ENCODE data around the gene PAIP2B.
"Not testable (repeated sequence)": the region's sequence is repeated elsewhere in the genome, so short reads cannot be mapped to it uniquely, and the experiment has no call there.

The PAIP2B gene

DNA sequence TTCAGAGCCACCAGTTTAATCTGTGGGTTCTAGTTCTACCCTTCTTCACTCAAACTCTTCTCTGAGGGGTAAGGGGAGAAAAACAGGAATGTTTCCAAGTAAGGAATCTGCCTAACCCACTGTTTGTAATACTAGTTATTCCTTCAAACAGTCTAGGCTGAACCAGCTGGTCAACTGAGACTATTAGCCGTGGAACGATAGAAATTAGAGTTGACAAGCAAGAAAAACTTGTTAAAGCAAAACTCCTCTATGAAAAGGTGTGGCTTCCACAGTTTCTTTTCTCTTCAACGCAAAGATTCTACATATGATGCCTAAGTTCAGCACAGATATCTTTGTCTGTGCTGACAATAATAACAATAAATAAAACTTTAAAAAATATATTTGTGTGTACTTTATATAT, 11.5 kb downstream of the PAIP2B start:
- no peak for DNase-seq

DNA sequence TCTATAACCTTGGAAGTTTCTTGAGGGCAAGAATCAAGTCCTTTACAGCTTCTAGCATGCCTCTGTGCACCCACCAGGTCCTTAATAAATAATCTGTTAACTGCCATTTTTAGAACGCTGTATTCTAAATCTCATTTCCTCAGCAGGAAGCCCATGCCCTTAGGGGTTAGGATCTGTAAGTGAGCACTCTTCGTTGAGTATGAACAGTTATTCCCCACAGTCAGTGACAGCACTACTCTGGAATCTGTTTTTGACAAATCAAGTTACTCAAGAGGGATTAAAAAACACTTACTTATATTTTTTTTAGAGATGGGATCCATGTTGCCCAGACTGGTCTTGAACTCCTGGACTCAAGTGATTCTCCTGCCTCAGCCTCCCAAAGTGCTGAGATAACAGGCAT, 14.6 kb downstream of the PAIP2B start:
- no peak for DNase-seq

DNA sequence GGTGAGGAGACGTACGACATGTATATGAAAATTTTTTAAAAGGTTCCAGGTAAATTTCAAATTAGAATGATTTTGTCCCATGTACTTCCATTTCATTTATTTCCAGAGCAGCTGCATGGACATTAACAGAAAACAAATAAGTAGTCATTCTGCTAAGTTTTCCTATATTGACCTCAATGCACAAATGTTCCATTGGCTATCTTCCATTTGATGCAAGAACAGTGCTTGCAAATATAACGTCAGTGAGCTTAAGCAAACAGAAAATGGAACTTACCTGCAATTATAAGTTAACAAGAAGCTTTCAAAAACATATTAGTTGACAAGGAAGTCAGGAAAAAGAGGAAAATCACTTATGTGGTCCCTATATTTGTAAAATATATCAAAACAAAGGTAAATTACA, 16.6 kb downstream of the PAIP2B start:
- DNase-seq: no peak

DNA sequence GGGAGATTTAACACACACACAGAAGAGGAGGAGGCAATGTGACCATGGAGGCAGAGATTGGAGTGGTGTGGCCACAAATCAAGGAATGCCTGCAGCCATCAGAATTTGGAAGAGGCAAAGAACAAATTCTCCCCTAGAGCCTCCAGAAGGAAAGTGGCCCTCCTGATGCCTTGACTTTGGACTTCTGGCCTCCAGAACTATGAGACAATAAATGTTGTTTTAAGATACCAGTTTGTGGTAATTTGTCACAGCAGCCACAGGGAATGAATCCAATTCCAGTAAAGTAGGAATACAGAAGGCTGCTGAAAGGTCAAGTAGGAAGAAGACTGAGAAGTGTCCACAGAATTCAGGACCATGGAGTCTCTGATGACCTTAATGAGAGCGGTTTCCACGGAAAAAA, 18.1 kb downstream of the PAIP2B start:
- DNase-seq: no peak

DNA sequence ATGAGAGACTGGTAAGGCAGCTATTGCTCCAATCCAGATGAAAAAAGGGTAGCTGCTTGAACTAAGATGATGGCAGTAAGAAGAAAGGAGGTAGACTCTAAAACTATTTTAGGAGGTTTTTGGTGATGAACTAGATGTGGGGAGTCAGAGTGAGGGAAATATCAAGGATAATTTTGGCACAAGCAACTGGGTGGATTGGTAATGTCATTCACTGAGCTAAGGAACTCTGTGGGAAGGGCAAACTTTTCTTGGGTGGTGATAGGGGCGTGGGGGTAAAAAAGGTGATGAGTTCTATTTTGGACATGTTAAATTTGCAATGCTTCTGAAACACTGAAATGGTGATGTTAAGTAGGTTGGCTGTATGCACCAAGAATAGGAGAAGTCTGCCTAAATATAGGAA, 19.3 kb downstream of the PAIP2B start:
- DNase-seq: no peak

DNA sequence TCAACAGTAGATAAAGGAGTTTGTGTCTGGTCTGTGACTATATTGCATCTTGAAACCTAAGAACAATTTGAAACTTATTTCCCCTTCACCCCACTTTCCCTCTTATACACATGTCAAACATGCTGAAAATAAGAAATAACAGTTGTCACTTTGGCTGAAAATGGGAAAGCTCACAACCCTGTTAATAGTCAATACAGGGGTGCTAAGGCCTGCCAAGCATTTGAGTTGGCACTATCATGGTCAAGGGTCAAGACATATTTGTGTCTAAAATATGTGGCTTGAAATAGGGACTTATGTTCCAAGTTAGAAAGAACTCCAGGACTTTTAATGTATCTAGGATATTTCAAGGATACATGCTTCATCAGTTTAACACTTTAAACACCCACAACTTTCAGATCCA, 20.6 kb downstream of the PAIP2B start:
- DNase-seq: no peak

DNA sequence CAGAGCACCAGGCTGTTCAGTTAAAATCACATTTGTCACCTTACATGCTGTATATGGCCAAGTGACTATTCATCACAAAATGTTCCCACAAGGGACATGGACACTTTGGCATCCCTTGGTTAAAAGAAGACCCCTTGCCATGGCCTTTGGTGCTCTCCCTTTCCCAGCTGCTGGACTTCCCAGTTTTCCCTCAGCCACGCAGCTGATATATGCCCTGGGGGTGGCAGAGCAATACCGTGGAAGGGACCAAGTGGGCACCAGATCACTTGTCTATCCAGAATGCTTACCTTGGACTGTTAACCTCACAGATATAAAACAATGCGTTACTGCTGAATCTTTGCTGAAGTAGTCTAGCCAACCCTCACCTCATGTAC, 35.3 kb downstream of the PAIP2B start:
- no peak for DNase-seq

DNA sequence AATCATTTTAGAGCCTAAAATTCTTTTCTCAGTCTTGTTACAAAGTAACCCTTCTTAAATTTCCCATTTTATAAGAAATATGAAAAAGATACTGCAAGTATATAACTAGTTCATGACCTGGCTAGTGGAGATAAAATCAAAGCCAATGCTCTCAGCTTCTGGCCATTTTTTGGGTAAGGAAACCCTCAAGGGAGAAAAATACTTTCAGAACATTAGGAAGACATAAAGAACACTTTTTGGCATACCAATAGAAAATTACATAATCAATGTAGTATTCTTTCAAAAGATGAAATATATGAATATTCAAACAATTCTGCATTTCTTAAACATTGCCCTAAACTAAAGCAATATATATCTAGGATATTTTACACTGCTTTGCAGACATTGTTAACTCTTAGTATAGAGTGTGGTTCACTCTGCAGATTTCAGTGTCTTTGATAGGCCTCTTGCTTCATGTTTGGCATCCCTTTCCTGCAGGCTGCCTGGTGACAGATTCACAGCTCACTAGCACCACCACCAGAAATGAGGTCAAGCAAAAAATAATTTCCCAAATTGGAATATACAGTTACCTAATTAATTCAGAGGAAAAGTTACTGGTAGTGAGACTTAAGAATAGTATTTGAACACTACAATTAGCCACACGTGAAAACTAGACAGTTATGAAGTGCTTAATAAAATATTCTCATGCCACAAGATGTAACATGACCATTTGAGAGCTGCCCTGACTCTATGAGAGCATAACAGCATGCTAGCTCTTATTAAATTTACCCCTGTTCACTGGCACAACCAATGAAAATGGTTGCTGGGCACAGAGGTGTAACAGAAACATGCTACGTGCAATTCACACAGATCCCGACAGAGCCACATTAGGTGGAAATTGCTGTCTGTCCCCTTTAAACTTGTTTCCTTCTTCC, 36.0 kb downstream of the PAIP2B start:
- no peak for DNase-seq

DNA sequence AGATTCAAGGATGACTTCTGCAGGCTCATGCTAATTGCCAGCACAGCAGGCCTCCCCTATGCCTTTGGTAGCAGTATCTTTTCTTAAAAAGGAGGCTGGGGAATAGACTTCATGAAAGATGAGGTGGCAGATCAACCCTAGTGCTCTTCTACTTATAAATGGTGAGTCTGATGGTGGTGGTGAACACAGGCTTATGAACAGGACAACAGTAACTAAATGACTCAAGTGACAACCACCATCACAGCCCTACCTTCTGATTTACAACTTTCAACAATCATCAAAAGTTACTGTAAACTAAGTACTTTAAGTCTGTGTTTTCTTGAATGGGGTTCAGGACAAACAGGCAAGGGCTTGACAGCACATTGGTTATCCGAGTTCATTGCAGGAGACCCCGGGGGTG, 39.3 kb downstream of the PAIP2B start:
- DNase-seq: no peak

DNA sequence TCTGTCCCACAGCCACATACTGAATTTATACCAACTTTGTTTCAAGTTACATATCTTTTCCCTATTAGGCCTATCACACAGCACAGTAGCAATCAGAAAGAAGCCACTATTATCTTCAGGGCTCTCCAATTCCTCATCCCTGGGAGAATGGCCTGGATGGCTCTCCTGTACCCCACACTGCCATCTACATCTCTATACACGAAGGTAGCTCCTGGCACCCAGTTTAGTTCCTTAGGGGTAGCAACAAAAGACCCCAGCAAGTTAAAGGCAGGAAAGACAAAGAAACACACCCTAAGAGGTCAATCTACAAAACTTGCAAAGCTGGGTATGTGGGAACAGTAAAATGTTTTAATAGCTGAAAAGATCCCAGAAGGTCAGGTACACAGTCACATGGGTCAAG, 39.9 kb downstream of the PAIP2B start:
- no peak for DNase-seq

DNA sequence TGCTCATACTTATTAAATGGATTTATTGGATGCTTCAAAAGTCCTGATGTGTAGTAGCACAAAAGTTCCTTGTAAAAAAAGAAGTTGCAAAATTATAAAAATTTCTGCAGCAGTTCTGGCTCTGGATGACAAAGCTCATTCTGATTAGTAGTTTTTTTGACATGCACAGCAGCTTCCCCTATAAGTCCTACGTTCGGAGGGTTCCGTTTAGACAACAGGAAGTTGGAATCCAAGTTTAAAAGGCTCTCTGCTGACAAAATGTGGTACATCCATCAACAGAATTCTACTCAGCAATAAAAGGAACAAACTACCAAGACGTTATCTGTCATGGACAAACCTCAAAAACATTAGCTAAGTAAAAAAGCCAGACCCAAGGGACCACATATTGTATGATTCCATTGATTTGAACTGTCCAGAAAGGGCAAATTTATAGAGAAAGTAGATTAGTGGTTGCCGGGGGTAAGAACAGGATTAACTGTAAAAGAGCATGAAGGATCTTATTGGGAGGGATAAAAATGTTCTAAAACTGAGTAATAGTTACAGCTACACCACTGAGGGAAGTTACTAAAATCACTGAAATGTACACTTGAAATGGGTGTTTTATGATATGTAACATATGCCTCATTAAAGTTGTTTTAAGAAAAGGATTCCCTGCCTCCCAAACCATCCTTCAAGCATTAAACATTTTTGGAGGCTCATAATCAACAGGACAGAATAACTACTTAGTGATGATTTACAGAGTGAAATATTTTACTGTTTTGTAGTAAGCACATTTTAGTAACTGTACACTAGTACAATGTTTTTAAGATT, 43.4 kb downstream of the PAIP2B start:
- DNase-seq: not testable (repeated sequence)

DNA sequence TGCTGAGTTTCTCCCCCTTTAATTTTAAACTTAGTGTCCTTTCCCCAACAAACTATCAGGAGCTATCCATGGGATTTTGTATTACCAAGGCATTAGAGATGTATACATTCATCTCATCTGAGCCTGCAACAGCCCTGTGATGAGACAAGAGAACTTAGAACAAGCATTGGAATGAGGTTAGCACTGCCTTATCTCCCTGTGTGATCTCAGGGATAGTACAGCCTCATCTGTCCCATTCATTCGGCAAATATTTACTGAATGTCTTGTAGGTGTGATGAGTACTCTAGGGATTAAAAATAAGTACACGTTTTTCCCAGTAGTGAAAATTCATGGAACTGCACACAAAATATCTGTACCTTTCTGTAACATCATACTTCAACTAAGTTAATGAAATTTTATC, 45.6 kb downstream of the PAIP2B start:
- no peak for DNase-seq

DNA sequence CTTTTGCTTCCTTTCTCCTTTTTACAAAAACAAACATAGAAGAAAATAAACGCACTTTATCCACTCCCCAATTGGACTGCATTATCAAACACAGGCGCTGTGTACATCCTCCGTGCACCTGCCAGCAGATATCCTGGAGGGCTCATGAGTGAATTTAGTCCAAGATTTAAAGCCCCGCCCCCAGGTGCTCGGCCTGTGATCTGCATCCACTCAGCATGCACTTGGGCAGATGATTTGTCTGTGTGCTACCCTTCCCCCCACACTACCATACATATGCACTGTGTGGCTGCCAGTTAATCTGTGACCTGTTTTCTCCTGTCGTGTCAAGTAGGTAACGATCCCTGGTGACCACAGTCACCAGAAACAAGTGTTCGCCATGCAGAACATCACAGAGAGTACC, 48.1 kb downstream of the PAIP2B start:
- not testable (repeated sequence) for DNase-seq

DNA sequence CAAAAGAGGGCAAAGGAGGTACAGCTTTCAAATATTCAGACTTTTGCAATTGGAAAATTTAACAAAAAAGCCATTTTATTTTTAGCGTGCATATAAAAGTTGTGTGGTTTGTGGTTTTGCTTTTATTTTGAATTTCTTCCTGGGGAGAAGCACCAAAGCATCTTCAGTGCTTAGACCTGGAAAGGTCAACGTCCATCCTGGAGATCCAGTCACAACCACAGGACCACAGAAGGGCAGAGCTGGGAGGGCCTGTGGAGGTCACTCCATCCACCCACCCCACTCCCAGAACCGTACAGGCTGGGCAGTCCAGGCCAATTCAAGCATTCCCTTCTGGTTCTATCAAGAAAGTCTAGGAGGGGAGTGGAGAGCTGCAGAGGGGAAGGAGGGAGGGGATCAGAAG, 52.7 kb downstream of the PAIP2B start:
- DNase-seq: no peak

DNA sequence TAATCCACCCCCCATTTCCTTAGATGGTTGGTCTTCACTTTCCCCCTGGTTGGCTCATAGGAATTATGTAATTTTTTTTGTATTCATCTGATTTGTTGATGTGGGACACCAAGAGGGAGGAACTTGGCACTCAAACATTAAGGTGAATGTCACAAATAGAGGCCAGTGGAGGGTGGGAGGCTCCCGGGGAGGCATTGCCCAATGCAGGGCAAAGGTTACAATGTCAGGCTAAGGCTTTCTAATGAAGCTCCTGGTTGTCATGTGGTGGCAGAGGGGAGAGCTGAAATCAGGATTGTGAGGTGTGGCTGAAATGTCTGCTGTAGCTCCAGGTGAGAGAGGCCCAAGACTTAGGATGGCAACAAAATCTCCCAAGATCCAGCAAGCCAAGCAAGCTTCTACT, 53.8 kb downstream of the PAIP2B start:
- DNase-seq: no peak

DNA sequence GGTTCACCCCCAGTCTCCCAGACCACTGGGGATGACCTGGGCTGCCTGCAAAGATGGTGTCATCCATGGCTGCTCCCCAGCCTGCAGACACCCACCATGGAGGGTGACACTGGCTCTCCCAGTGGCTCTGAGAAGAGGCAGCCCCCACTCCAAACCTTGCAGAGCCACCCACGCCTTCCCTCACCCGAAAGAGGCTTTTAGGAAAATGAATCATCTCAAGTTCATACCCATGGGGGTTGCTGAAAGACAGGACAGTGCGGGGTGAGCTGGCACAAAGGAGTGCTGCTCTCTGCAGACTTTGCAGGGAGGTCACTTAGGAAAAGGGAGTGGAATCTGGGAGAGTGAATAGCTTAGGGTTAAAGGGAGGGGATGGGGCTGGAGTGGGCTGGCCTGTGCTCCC, 60.1 kb downstream of the PAIP2B start:
- DNase-seq: no peak

DNA sequence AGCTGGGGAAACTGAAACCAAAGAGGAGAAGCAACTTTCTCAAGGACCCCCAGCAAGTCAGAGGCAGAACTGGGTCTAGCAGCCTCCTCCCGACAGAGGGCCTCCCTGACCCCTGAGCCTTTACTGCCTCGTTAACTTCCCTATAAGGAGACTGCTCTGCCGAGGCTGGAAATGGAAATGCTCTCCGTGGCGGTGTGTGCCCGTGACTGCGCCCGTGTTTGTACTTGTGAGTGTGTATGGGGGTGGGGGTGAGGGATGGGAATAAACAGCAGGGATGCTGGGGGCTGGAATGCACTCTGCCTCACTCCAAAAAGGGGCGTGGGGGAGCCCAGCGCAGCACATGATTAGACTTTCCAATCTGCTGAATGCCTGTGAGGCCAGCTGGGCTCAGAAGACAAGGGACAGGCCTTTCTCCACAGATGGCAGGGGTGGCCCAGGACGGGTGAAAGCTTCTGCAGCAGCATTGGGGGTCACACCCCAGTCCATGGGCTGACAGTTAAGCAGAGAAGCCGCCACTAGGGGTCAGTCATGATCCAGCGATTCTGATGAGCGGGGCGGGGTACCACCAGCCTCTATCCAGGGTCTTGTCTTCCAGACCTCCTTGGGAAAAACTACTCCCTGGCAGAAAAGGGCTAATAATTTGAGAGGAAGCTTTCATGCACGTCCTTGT, 69.6 kb downstream of the PAIP2B start:
- DNase-seq: peak; percentile 8 to 32 (median 20)

DNA sequence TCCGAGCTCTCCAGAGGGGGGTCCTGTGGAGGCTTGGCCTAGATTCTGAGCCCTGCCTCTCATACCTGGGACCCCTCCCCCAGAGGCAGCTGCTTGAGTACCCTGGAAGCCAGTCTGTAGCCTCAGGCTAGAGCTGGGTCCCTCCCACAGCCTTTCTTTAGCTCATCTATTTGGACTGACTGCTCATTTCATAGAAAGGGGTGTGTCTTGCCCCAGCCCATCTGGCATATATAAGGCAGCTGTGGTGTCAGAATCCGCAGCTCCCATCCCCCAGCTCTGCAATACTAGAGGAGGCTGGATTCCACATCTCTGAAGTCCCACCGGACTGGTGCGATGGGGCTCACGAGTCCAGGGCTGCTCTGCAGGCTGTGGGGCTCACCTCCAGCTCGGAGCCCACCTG, 70.3 kb downstream of the PAIP2B start:
- DNase-seq: no peak

DNA sequence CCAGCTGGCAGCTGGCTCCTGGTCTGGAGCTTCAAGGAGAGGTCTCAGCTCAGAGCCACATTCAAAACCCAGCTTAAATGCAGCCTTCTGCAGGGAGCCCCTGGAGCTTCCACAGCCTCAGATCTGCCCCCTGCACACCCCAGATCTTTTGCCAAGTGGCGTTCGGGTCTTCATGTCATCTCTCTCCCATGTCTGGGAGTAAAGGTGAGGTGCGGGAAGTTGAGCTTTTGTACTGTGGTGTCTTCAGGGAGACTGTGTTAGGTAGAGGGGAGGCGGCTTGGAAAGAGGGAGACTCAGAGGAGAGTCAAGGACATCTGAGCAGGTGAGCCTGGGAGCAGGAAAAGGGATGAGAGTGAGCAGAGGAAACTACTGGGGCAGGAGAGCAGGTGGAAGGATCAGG, 71.1 kb downstream of the PAIP2B start:
- no peak for DNase-seq

DNA sequence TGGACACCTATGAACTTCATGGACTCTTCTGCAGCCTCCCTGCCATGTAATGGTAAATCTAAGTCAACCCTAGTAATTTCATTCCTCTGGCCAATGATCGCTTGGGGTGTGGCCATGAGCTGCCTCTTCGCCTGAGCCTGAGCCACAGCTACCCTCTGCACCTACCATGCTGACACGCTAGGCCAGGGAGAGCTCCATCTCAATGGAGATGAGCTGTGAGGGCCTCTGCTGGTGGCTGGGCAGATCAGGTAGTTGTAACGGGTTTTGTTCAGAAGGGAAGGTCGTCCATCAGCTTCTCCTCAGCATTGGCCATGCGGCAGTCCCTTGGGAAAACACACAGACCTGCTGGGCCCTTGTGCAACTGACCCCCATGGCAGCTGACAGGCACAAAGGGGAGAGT, 72.1 kb downstream of the PAIP2B start:
- DNase-seq: no peak

DNA sequence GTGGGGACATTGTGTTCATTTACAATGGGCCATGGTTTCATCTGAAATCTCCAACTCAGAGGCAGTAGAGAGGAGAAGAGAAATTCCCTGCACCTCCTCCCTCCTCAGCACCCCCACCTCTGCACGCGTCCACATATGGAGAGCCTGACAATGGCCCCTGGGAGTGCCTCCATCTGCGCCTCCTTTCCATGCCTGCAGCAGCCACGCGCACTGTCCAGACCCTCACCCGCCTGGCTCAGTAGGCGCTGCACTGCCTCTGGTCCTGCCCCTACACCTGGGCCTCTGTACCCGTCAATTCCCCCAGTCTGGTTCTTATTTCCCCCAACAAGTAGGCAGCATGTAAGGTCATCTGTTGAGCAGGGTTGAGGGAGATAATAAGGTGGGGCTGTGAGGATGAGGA, 72.6 kb downstream of the PAIP2B start:
- DNase-seq: no peak

DNA sequence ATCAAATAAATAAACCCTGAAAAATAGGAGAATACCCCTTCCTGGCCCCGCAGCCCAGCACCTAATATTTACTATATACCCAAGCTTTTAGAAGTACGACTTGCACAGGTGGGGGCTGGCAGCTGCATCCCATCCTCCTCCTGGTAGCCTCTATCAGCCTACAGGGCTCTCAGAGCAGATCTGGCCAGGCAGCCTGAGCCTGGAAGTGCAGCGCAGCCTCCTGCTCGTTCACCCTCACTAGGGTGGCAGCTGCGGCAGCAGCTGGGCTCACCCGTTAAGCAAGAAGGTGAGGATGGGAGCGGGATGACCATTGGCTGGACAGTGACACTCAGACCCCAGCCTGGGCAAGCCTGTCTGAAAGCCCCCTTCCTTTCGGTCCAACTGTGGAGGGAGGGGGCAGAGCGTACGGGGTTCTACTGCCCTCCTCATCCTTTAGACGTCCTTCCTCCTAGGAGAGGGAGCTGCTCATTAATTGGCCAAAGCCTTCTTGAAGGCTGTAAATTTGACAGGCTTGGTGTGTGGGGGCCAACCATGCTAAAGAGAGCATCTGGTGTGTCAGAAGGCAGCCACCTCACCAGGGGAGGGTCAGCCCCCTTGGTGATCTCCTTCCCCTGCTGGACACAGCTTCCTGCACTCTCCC, 73.2 kb downstream of the PAIP2B start:
- DNase-seq: no peak

DNA sequence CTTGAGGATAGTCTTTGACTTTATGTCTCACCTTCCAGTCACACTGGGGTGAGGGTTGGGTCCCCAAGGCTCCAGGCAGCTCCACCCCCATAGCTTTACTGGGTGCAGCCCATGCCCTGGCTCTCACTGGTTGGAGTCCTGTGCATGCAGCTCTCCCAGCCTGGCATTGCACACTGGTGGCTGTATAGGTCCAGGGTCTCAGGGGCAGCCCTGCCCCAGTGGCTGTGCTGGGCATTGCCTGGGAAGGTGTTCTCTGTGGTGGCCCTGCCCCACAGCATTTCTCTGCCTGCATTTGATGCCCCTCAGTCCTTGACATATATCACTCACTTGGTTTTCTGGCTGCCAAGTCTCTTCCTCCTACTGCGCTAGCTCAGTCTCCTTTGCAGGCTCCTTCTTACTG, 75.3 kb downstream of the PAIP2B start:
- DNase-seq: no peak
